Epithelial cell of prostate (primary cell): ENCODE data around the gene PLK2.

Experiments
- DNase-seq: peaks from one replicate; pipeline ENCODE4 v3.0.0-alpha.2; 2011; ENCODE audit warnings: low read depth, low spot score
- H3K27ac ChIP-seq: fragments of 450-650 bp; 2 replicates; pipeline ENCODE4 v1.5.1; 2017; ENCODE audit warnings: mild to moderate bottlenecking

The PLK2 gene

DNA sequence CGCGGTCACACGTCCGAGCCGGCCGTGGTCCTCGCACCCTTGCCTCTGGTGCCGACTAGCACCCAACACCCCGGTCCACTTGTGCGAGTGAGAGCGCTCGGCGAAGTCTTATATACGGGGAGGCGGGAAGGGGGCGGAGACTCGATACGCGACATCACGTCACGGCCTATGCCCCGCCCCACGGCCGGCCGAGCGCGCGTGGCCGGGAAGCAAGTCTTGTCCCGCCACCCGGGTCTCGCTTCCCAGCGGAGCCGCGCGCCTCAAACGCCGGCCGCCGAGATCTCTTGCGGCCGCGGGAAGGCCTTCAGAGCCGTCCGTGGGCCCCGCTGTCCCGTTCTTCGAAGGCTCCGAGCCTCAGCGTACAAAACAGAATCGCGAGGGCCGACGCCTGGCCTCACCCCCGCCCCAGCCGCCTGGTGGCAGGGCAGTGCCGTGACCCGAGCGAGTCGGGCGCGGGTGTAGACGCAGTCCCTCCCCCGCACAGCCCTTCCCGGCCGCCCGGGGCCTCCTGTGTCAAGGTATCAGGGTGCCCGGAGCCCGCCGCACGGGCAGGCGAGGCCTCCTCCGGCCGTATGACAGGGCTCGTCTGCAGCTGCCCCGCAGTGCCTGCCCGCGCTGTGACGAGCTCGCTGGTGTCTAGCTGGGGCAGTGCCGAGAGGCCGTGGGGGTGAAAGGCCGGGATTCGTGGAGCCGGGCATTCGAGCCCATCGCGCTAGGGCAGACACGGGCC, at the start of gene PLK2:
Gene PLK2 (minus strand): TSS at position 85 of the 730 bp plus-strand sequence. CDS start 127 bp downstream, outside the sequence.
- DNase-seq = peak; percentile 68
- peak within 1 kb of the TSS; percentile 91 for H3K27ac ChIP-seq

DNA sequence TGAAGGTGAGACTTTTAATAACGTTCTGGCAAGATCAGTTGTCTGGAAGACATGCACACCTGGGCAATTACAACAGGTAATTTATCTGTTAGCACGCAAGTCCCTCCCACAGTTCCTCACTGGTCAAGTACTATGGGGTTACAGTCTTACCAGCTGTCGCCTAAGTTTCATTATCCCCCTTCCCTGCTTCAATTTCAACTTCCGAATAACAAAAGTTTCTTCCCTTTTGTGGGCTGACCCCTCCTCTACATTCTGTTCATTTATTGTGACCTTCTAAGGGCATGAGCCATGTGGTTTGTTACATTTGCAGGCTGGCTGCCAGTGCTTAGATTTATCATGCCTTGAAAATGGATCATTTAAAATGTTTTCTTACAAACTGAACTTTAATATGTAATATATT, 47.8 kb upstream of the PLK2 start:
- no peak for DNase-seq
- no peak overlapping the region for H3K27ac ChIP-seq

DNA sequence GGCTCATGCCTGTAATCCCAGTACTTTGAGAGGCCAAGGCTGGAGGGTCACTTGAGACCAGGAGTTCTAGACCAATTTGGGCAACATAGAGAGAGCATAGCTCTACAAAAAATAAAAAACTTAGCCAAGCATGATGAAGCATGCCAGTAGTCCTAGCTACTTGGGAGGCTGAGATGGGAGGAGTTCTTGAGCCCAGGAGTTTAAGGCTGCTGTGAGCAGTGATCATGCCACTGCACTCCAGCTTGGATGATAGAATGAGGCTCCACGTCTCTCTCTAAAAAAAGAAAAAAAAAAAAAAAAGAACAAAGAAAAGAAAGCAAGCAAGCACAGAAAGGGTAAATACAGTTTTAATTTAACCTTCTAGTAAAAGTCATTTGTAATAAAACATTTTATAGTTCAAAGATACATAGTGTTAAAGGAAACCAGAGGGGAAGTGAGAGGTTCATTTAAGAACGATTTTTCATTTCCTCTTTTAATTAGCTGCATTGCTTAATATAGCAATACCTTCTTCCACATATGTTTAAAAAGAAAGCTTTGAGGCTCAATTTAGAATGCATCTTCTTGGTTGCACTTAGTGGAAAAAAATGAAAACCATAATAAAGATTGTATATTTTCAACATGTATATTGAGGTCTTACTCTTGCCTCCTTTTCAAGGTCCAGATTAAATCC, 46.2 kb upstream of the PLK2 start:
- no peak for DNase-seq
- H3K27ac ChIP-seq = no peak overlapping the region

DNA sequence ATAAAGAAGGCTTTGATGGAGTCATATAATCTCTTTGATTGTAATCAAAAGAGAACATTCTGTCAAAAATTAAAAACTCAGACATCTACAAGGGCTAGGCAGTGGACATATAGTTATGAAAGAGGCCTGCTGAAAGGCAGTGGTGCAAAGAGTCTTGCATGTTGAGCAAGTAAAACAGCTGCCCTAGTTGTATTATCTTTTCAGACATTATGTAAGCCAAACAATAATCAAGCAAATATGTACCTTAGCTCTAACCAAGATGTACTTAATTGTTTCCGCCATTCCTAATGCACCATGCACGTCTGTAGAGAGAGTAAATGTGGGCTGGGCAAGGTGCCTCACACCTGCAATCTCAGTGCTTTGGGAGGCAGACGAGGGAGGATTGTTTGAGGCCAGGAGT, 45.6 kb upstream of the PLK2 start:
- H3K27ac ChIP-seq = no peak overlapping the region
- DNase-seq = no peak

DNA sequence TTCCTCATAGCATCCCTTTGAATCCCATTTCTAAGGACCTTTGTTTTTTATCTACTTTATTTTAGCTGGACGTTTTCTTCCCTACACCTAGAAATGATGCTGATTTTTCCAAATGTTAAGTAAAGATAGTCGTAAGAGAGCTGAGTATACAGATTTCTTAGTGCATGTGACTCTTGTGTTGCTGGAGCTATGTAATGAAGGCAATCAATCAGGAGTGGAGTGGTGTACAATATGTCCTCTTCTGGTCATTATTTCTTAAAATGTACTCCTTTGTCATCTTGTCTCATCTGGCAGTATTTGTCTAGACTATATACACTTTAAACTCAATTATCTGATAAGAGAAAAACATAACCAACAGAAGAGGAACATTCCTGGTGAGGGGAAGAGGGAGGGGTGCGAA, 44.9 kb upstream of the PLK2 start:
- DNase-seq = no peak
- no peak overlapping the region for H3K27ac ChIP-seq

DNA sequence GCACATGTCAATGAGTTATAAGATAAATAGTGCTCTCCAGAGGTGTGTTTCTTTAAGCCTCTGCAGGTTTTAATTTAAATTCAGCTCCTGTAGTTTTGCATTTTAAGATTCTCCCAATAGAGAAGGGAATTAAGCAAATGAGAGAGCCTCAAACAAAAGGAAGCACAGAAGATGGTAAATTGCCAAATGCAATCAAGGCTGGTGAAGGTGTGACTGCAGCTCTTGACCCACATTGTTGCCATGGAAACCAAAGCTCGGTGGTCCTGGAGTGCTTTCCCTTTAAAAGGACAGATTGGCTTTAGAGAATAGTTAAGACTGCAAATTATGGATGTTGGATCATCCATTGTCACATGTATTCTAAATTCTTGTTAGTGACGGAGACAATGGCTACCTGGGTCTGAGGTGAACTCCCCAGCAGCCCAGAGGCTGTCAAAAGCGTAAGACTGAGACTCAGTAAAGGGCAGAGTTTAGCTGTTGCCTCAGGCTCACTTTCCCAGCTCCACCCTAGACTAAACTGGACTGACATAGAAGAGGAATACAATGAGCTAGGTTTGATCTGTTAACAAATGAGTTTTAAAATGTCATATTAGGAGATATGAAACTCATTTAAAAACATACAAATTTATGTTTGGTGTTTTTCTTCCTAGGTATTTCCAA, 43.6 kb upstream of the PLK2 start:
- no peak for DNase-seq
- H3K27ac ChIP-seq = no peak overlapping the region

DNA sequence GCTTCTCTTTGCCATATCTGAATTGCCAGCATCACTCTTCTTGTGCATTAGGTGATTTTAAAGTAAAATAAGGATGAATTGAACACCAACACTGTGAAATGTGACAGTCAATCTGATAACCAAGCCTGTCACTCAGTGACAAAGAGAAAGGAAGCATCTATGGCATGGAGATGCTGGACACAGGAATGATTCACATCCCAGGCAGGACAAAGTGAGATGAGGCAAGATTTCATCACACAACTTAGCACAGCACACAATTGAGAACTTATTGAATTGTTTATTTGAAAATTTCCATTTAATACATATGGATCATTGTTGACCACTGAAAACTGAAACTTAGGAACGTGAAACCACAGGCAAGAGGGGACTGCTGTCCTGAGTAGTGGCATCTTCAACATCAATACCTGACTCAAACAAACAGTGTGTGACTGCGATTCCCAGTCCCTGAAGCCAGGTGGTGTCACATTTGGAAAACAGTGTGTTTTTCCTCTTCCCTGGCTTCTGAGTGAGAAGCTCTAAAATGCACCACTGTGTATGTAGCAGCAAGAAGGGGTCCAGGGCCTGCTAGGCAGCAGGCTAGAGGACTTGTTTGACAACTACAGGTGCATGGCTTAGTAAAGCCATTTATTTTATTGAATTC, 42.0 kb upstream of the PLK2 start:
- no peak for DNase-seq
- no peak overlapping the region for H3K27ac ChIP-seq

DNA sequence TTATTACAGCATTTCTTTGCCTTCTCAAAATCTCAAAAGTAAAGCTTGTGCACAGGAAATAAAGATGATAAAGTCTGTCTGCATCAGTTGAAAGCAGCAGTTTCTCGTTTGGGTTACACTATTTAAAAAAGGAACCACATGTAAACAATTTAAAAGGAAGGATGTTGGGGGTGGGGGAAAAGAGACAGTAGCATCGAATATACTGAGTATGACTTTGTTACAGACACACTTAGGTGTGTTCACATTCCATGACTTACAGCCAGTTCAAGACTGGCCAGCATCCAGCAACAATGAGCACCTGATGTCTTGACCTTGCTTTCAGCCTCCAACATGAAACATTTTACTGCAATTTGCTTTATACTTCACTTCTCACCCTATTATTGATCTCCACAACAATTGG, 40.1 kb upstream of the PLK2 start:
- H3K27ac ChIP-seq = no peak overlapping the region
- DNase-seq = no peak

DNA sequence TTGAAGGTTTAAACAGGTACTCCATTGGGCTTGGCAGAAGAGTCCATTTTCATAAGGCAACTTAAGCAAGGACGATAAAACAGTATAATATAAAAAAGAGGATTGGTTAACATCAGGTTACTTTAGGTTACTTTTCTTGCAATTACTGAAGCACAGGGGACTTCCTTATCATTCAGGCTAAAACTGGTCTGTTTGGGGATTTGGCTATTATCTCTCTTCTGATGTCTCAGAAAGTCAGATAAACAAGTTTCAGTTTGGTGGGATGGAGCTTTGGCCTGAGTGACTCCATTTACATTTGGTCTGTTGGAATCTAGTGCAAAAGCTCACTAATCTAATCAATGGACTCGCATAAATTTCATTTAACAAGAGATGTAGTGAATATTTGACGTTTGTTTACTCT, 39.3 kb upstream of the PLK2 start:
- no peak overlapping the region for H3K27ac ChIP-seq

DNA sequence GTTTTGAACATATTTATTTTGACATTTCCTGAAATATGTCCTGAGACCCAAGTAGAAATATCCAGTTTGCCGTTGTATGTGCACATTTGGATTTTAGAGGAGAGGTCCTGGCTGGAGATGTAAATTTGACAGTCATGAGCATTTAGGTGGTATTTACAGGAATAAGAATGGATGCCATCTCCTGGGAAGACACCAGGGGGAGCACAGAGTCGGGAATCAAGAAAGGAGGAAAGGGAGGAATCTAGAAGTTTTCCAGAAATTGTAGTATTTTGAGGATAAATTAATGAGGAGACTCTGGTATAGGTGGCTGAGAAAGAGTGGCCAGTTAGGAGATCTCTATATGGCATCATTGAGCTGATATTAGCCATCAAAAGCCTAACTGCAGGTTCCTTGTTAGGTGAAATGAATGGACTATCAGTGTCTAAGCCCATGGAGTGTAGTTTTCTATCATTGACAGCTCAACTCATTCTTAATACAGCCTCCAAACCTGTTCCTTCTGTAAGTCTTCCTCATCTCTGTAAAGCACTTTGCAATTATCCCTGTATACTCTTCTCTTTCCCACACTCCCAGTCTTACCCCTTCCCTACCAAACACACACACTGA, 38.6 kb upstream of the PLK2 start:
- H3K27ac ChIP-seq = no peak overlapping the region
- DNase-seq = no peak

More for the DNA sequence above, 39.3 kb upstream of the PLK2 start:
- no peak for DNase-seq

DNA sequence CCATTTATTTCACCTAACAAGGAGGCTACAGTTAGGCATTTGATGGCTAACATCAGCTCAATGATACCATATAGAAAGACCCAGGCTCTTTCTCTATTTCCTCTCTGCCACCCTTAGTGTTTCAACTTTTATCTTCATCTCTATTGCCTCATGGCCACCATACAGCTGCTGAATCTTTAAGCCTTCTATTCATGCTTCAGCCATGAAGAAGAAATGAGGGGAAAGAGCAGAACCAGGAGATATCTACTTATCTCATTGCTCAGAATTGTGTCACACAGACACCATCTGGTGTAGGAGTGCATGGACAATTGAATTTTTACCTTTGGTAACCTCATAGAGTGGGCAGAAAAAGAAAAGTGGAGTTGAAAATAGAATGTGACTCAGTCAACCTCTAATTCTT, 38.0 kb upstream of the PLK2 start:
- no peak overlapping the region for H3K27ac ChIP-seq
- DNase-seq = no peak

DNA sequence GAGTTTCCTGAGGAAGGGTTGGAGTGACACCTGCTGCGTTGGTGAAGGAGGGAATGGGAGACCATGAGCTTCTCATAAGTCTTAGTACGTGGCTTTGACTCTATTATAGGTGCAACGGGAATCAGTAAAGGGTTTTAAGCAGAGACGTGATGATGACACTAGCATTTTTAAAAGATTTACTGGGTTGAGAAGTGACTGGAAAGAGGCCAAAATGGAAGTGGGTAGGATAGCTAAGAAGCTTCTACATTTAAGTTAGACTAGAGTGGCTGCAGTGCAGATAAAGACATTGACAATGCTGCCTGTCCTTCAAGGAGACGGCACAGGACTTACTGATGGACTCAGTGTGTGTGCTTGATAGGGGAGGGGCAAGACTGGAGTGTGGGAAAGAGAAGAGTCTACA, 37.5 kb upstream of the PLK2 start:
- no peak for DNase-seq
- no peak overlapping the region for H3K27ac ChIP-seq

DNA sequence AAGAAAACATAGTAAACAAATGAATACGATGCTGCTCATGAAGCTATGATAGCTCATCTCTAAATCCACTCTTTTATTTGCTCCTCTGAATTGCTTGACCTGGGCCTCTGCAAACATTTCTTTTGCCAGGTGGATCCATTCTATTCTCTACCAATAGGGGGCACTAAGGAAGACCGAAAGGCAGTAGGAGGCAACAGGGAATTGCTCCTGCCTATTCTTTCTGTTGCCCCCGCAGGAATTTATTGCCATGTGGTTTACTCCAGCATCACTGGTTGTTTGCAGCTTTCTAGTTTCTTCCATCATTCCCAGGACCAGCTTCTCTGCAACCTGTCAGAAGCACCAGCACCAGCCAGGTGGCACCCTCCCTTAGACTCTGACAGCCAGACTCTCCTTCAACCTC, 36.6 kb upstream of the PLK2 start:
- no peak overlapping the region for H3K27ac ChIP-seq
- DNase-seq = no peak

DNA sequence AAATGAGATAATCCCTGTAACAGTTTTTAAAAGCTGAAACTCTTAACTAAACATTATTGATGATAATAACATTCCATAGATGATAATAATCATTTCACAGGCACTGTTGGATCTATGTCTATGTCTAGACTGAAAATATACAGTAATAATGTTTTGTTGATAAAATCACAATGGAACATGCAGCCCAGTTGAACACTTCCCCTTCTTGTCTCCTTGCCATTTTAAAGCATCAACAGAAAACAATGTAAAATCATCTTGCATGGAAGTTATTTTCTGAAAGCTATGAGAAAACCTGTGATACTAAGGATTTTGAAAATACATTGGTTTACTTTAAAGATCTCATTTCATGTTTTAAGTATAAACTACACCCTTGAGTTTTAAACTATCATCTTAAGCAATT, 33.3 kb upstream of the PLK2 start:
- no peak overlapping the region for H3K27ac ChIP-seq
- no peak for DNase-seq

DNA sequence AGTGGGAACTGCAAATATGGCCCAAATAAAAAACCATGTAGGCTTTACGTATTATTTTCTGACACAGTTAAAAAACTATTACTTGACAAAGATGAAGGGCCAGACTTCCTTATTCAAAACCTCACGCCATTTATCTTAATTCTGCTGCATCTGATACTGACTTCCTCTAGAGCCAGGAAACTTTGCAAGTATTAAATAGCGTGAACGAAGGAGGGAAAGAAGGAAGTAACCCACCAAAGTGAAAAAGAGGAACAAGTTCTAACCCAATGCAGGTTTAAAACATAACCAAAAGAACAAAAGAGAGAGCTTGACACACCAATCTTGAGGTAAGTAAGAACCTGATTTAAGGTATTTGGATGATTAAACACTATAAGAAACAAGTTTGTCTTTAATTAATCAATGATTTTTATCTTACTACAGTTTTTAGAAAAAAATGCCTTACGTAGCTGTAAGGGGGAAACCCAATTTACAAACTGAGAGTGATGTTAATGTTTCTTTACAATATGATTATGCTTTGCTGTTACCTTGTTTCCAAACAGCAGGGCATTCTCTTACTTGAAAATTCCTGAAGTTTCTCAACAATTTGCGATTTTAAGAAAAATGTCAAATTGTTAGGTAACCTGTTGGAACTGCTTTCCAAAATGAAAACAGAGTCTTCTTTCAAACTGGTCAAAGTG, 31.5 kb upstream of the PLK2 start, which contains the start of gene GAPT:
Gene GAPT (plus strand): TSS at position 220 of the 677 bp plus-strand sequence. CDS start 3,102 bp downstream, outside the sequence.
- no peak for DNase-seq
- no peak within 1 kb of the TSS for H3K27ac ChIP-seq

DNA sequence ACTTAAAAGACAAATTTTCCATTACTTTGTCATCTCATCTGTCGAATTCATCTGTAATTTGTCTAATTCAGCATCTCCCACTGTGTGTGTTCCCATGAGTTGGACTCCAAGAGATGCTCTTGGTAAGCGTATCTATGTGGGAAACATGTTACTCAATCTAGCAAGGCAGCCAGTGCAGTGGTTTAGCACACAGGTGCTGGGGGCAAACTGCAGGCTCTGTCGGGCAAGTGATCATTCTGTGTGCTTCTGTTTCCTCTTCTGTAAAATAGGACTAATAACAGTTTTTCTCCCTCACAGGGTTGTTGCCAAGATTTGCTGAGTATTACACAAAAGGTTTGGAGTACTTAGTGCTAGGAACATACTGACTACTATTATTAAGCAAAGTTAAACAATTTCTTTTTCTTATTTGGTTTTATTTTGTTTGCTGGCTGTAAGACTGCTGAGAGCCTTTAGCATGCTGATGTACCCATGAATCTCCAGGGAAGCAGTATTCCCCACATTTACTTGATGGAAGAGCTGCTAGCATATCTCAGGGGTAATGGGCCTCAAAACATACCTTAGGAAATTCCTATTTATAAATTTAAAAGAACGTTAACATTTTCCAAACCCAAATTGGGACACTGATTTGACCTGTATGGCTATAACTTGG, 30.6 kb upstream of the PLK2 start:
- DNase-seq = no peak
- no peak overlapping the region for H3K27ac ChIP-seq

DNA sequence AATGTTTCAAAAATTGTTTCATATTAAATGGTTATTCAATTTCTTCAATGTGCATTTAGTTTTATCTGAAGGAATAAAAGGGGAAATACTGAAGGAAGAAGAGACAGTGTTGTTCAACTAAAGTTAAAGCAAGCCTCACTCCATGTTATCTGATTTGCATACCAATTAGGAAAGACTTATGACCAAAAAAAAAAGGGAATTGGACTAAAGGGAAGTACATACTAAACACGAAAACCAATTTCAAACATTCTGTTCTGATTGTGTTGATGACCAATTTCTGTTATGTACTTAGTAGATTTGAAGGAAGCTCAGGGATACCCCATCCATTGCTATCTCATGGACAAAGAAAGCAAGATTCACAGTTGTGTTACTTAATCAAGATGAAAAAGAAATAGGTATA, 26.4 kb upstream of the PLK2 start:
- DNase-seq = no peak

DNA sequence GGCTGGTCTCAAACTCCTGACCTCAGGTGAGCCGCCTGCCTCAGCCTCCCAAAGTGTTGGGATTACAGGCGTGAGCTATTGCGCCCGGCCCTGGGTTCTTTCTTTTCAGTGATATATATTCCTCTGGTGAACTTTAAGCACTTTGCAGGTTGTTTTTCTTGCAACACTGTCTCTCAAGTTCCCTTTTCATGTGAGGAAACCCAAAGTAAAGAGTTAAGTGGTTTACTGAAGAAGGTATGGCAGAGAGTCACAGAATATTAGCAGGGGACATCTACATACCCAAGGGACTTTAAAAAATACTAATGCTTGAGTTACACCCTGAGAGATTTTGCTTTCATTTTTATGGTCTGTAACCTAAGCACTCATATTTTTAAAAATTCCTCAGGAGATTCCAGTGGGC, 24.6 kb upstream of the PLK2 start:
- DNase-seq = no peak
- no peak overlapping the region for H3K27ac ChIP-seq

More for the DNA sequence above, 26.4 kb upstream of the PLK2 start:
- H3K27ac ChIP-seq = no peak overlapping the region

DNA sequence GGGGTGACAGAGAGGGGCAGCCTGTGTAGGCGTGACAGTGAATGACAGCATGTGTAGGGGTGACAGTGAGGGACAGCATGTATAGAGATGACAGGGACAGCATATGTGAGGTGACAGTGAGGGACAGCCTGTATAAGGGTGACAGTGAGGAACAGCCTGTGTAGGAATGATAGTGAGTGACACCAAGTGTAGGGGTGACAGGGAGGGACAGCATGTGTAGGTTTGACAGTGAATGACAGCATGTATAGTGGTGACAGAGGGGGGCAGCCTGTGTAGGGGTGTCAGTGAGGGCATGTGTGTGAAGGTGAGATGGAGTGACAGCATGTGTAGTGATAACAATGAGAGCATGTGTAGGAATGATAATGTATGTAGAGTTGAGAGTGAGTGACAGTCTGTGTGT, 22.6 kb upstream of the PLK2 start:
- no peak for DNase-seq
- no peak overlapping the region for H3K27ac ChIP-seq
